COLO668 (cell line): ENCODE measurements around the gene LTBP3.
"Not testable (repeated sequence)": the region's sequence is repeated elsewhere in the genome, so short reads cannot be mapped to it uniquely, and the experiment has no call there.

Source experiments
- DNase-seq: peaks from one replicate; lab custom pipeline; 2025; ENCODE audit not compliant: unreplicated experiment; lab: John Stamatoyannopoulos, UW

The LTBP3 gene

GRCh38 chr11:65572356-65573051 is 14.3 kb upstream of the LTBP3 start, which contains the start of gene FAM89B:
Gene FAM89B (plus strand): TSS chr11:65572538. CDS start chr11:65572670, 132 bp downstream.
- peak; percentile 76 for DNase-seq

- peak; percentile 56 for DNase-seq
Measured at GRCh38 chr11:65571940-65572339, 13.8 kb upstream of the LTBP3 start.

GRCh38 chr11:65571420-65571819 is 13.3 kb upstream of the LTBP3 start:
- DNase-seq: no peak

GRCh38 chr11:65569973-65570918 is 12.1 kb upstream of the LTBP3 start, which contains the start of gene ZNRD2:
Gene ZNRD2 (plus strand): TSS chr11:65570477. CDS start chr11:65570492, 15 bp downstream.
- DNase-seq: peak; percentile 98

- DNase-seq: peak; percentile 76
Measured at GRCh38 chr11:65569164-65569972, 11.2 kb upstream of the LTBP3 start.

GRCh38 chr11:65565624-65566453 is 7.7 kb upstream of the LTBP3 start:
- no peak for DNase-seq

- not testable (repeated sequence) for DNase-seq
Measured at GRCh38 chr11:65564879-65565559, 6.9 kb upstream of the LTBP3 start.

GRCh38 chr11:65563601-65564000 is 5.4 kb upstream of the LTBP3 start:
- DNase-seq: no peak

GRCh38 chr11:65562788-65563187 is 4.6 kb upstream of the LTBP3 start:
- no peak for DNase-seq

- DNase-seq: no peak
Measured at GRCh38 chr11:65562020-65562419, 3.9 kb upstream of the LTBP3 start.

- DNase-seq: peak; percentile 41
Measured at GRCh38 chr11:65560555-65561418, 2.6 kb upstream of the LTBP3 start.

GRCh38 chr11:65559951-65560537 is 1.9 kb upstream of the LTBP3 start:
- peak; percentile 73 for DNase-seq

GRCh38 chr11:65559535-65559934 is 1.4 kb upstream of the LTBP3 start:
- DNase-seq: no peak

GRCh38 chr11:65558930-65559509 is 861 bp upstream of the LTBP3 start:
- DNase-seq: no peak

- DNase-seq: no peak
Measured at GRCh38 chr11:65557280-65558001, 718 bp downstream of the LTBP3 start.

GRCh38 chr11:65556470-65557279 is 1.5 kb downstream of the LTBP3 start:
- DNase-seq: no peak
